HG03575 (cell line): Measurements from ENCODE around the gene CDK19.
"Not testable (repeated sequence)": the region's sequence is repeated elsewhere in the genome, so short reads cannot be mapped to it uniquely, and the experiment has no call there.

ENCODE experiments used
- ATAC-seq: cut with Tn5 transposase; IDR thresholded peaks from one replicate; pipeline ENCODE4 v1.9.1; 2021; ENCODE audit not compliant: unreplicated experiment, insufficient number of reproducible peaks, low FRiP score; ENCODE audit errors: extremely low read depth

CDK19 gene

DNA sequence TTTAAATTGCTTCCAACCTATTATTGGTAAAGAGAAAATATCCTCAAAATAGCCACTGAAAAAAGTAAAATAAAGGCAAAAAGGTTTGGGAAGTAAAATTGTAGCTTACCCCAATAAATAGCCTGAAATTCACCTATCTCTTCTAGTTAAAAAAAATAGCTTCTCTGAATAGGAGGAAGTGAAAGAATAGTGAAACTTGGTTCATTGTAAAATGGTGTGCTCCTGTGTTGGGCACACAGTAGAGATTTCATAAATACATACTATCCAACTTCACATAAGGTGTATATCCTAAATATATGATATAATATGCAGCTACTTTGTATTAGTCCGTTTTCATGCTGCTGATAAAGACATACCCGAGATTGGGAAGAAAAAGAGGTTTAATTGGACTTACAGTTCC, 45.3 kb downstream of the CDK19 start:
- no peak for ATAC-seq

- no peak for ATAC-seq
These were observed 47.2 kb downstream of the CDK19 start for GRCh38 chr6:110768057-110768456.

DNA sequence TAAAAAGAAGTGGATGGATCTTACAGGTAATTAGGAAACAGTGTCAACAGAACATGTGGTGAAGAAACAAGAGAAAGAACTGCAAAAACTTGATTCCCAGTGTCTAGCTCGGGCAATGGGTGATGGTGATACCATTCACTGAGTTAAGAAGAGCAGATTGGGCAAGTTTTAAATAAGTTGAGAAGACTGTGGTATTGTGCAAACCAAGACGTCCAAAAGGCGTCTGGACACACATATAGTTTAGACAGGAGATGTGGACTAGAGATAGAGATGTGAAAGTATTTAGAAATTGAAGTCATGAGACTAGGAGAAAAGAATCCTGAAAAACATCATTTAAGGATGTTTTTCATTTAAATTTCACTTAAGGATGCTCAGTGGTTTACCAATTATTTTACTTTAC, 53.9 kb downstream of the CDK19 start:
- ATAC-seq, result no peak

GRCh38 chr6:110760589-110760988, 54.7 kb downstream of the CDK19 start:
- no peak for ATAC-seq

DNA sequence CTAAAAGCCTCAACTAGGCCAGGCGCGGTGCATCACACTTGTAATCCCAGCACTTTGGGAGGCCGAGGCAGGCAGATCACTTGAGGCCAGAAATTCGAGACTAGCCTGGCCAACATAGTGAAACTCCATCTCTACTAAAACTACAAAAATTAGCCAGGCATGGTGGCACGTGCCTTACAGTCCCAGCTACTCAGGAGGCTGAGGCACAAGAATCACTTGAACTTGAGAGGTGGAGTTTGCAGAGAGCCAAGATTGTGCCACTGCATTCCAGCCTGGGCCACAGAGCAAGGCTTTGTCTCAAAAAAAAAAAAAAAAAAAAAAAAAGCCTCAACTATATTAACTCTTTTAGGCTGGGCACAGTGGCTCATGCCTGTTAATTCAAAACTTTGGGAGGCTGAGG, 55.2 kb downstream of the CDK19 start:
- not testable (repeated sequence) for ATAC-seq

DNA sequence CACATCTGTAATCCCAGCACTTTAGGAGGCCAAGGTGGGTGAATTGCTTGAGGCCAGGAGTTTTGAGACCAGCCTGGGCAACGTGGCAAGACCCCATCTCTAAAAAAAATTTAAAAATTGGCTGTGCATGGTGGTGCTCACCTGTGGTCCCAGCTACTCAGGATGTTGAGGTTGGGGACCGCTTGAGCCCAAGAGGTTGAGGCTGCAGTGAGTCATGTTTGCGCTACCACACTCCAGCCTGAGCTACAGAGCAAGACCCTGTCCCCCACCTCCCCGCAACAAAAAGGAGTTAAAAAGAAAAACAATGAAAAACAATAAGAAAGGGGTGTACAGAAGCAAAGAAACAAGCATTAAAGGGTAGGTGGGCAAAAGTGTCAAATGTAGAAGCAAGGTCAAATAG, 57.3 kb downstream of the CDK19 start:
- ATAC-seq, result no peak

DNA sequence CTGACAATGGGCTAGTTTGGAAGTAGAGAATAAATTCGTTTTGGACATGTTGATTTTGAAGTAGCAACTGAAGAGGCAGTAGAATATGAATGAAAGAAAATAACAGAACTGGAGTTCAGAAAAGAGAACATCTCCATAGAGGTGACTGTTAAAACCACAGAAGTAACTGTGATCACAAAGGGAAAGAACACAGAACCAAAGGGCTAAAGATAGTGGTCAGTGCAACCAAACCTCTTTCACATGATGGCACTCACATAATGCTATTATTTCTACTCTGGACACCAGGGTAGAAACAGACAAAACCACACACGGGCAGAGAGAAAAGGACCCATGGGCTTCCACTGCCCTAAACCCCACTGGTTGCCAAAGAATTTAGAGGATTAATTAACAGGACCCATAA, 58.5 kb downstream of the CDK19 start:
- ATAC-seq, result no peak

DNA sequence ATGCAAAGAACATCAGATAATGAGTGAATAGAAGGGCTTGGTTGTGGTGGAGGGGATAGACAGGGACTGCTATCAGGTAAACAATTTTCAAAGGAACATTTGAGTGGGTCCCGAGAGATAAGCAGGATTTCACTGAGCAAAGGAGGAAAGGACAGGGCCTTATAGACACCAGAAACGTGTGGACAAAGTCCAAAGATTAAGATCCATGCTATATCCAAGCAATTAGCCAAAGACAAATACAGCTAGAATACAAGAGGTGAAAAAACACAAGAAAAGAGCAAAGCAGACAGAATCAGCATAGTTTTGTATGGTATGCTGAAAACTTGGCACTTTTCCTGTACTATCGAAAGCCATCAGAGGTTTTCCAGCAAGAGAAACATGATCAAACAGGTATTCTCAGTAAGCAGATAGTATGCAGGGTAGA, 59.8 kb downstream of the CDK19 start:
- ATAC-seq, result no peak

GRCh38 chr6:110753936-110754668, 61.2 kb downstream of the CDK19 start:
- ATAC-seq, result not testable (repeated sequence)

DNA sequence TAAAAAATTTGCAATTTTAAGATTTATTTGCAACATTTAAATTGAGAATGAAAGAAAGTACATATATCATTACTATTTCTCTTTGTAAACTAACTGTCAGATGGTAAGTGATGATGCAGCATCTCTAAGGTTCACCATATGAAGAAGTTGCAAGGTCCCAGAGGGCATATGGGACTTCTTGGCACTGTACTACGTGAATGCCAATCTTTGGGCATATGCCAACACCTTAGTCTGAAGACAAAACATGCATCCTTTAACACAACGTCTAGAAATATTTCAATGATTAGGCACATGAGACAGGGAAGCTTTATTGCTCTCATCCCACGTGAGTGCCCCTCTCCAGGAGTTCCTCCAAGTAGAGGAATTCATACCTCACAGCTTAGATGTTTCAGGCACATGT, 66.8 kb downstream of the CDK19 start:
- no peak for ATAC-seq

- no peak for ATAC-seq
These were observed 68.6 kb downstream of the CDK19 start for GRCh38 chr6:110746680-110747079.

DNA sequence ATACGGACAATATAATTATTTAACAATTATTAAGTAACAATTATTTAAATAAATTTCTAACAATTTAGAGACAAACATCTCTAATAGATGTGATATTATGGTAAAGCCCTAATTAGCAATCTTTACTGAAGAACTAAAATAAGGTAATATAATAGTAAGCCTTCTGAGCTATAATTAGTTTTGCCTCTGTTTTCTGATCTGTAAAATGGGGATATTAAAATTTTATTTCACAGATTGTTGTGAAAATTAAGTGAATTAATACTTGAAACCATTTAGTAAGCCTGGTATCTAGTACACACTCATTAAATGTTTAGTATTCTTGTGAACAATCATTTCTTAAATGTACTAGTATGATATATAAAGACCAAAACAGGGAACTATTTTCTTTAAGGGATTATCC, 70.3 kb downstream of the CDK19 start:
- ATAC-seq, result no peak

- ATAC-seq, result not testable (repeated sequence)
These were observed 72.7 kb downstream of the CDK19 start for GRCh38 chr6:110742552-110742951.

DNA sequence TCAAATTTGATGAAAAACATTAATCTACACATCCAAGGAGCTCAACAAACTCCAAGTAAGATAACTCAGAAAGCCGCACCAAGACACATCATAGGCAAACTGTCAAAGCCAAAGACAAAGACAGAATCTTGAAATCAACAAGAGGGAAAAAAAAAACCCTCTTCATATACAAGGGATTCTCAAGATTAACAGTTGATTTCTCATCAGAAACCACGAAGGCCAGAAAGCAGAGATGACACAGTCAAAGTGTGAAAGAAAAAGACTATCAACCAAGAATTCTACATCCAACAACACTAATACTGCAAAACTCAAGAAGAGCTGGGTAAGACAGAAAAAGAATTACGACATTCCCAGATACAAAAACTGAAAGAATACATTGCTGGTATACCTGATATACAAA, 73.8 kb downstream of the CDK19 start:
- ATAC-seq, result no peak

DNA sequence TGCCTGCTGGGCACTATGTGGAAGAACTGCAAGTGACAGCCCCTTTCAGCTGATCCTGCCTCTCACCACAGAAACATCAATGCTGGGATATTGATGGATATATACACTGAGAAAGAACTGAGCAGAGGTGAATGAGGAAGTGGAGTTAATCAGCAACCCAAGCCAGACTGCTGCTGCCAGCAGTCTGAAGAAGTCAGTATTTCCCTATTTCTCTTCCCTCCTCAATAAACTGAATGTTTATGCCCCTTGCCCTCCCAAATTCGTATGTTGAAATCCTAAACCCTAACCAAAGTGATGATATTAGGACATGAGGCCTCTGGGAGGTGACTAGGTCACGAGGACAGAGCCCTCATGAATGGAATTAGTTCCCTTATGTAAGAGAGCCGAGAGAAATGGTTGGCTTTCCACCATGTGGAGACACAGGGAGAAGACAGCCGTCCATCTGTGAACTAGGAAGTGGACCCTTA, 76.3 kb downstream of the CDK19 start:
- ATAC-seq, result no peak

DNA sequence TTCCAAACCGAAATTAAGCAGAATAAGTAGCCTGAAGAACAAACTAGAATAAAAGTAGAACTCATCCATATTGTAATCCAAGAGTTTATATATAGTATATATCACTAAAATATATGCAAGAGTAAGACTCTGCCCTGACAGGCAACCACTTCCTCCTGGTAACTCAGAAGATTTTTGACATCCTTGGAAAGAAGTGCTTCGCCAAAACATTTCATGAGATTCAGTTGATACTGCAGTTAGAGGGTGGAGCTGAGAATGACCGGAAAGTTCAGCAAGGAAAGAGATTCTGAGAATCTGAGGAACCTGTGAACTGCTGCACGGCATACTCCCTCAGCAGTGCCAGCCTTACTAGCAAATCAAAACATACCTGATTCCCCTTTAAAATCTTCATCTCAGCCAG, 79.6 kb downstream of the CDK19 start:
- ATAC-seq, result no peak

DNA sequence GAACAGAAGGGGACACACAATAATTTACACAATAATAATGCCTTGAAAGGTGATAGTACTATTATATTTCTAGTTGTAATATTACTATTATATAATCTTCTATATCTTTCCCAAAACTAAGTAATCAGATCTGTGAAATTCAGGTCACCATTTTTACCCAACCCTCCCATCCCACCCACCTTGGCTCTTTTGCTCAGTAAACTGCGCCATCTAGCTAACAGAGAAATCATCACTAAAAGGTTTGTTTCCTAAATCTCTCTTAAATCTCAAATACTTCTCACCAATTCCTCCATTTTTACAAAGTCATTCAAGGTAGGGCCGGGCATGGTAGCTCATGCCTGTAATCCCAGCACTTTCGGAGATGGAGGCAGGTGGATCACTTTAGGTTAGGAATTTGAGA, 83.4 kb downstream of the CDK19 start:
- ATAC-seq, result no peak

- no peak for ATAC-seq
These were observed 84.1 kb downstream of the CDK19 start for GRCh38 chr6:110731196-110731595.

- ATAC-seq, result peak; percentile 67
These were observed 86.8 kb downstream of the CDK19 start for GRCh38 chr6:110728501-110728900.

GRCh38 chr6:110723017-110723416, 92.3 kb downstream of the CDK19 start:
- no peak for ATAC-seq

GRCh38 chr6:110720066-110720465, 95.2 kb downstream of the CDK19 start:
- ATAC-seq, result no peak
